Astrocyte of the cerebellum (primary cell): ENCODE data around the gene ROBO3.

Experiments used
- DNase-seq: peaks from one replicate; pipeline ENCODE4 v3.0.0-alpha.2; 2011; ENCODE audit warnings: low read depth
- H3K4me3 ChIP-seq: 2 replicates; pipeline ENCODE4 v1.5.1; 2011; ENCODE audit warnings: mild to moderate bottlenecking, low read depth, low read length, moderate library complexity
- CTCF ChIP-seq: IDR thresholded peaks from 2 replicates; pipeline ENCODE4 v1.5.1; 2012; ENCODE audit warnings: low read length, low read depth, moderate library complexity, mild to moderate bottlenecking; ENCODE audit errors: missing control alignments
- in situ Hi-C: cut with HindIII; loops from 2 replicates; pipeline ENCODE4 v1.10.0; 2017; ENCODE audit warnings: low sequenced_read_pairs

ROBO3 gene

GRCh38 chr11:124884340-124884739, 19.1 kb downstream of the ROBO3 start:
- no peak overlapping the region for H3K4me3 ChIP-seq
- no peak for DNase-seq
- no peak for TF ChIP-seq CTCF
- in situ Hi-C loops = no loop called here

- in situ Hi-C loops = no loop called here
- no peak for DNase-seq
- TF ChIP-seq CTCF = no peak
- no peak overlapping the region for H3K4me3 ChIP-seq
Measured at GRCh38 chr11:124884869-124885479, 19.7 kb downstream of the ROBO3 start.

- no peak for DNase-seq
Measured at GRCh38 chr11:124886476-124886875, 21.2 kb downstream of the ROBO3 start.

GRCh38 chr11:124886978-124887666, 21.9 kb downstream of the ROBO3 start:
- TF ChIP-seq CTCF = no peak
- DNase-seq = no peak
- no peak overlapping the region for H3K4me3 ChIP-seq
- in situ Hi-C loops = no loop called here

More at GRCh38 chr11:124886476-124886875, 21.2 kb downstream of the ROBO3 start:
- TF ChIP-seq CTCF = no peak
- in situ Hi-C loops = no loop called here
- no peak overlapping the region for H3K4me3 ChIP-seq

GRCh38 chr11:124887667-124888013, 22.4 kb downstream of the ROBO3 start:
- no peak for DNase-seq
- in situ Hi-C loops = no loop called here
- TF ChIP-seq CTCF = no peak
- H3K4me3 ChIP-seq = no peak overlapping the region

- in situ Hi-C loops = no loop called here
- no peak for DNase-seq
- H3K4me3 ChIP-seq = no peak overlapping the region
- no peak for TF ChIP-seq CTCF
Measured at GRCh38 chr11:124889191-124890091, 24.2 kb downstream of the ROBO3 start.
